Measurements from ENCODE around the gene HS6ST3. TPM values are rescaled to one million over a fixed set of nuclear protein-coding genes. Genes with fewer than 3 reads are reported as not detected.
A peak's percentile ranks its signal among the peaks of the same experiment; 100 is the strongest.

HS6ST3 gene
- total and polyA plus RNA-seq, 2 donors from 2014 or later: 0.47 to 1.2 TPM

- FAIRE-seq (no peak), DNase-seq (no peak)
- Histone ChIP-seq H3K4me3 (ENCODE audit: low read length in 3 of 3) (no peak overlapping the region), H3K27me3 (ENCODE audit: control insufficient read depth, insufficient read depth, low read length) (no peaks in the 10 kb centered on the region), H3K9ac (ENCODE audit: low read length in 3 of 3) (no peak overlapping the region), H3K4me1 (ENCODE audit: control insufficient read depth in 2 of 3, insufficient read depth in 2 of 3, low read depth in 1 of 3, low read length in 3 of 3) (no peaks in the 10 kb centered on the region), H3K9me3 (ENCODE audit: control insufficient read depth in 2 of 3, insufficient read depth in 1 of 3, low read length in 3 of 3) (no peaks in the 10 kb centered on the region), H3K36me3 (ENCODE audit: control insufficient read depth in 2 of 3, insufficient read depth in 3 of 3, low read length in 3 of 3) (no peaks in the 10 kb centered on the region), H3K27ac (ENCODE audit: low read depth in 2 of 2, low read length in 2 of 2) (no peak overlapping the region)
- intact Hi-C loops (cut with DNase I): no loop called here
- peak; percentile 27 for TF ChIP-seq CTCF (IDR thresholded peaks at IDR 0.05; ENCODE audit: borderline replicate concordance, extremely low read depth, insufficient read depth)
Measured at GRCh38 chr13:96229356-96229755, 139.4 kb downstream of the HS6ST3 start.

- Histone ChIP-seq H3K4me1 (ENCODE audit: control insufficient read depth in 2 of 3, insufficient read depth in 2 of 3, low read depth in 1 of 3, low read length in 3 of 3) (no peaks in the 10 kb centered on the region), H3K36me3 (ENCODE audit: control insufficient read depth in 2 of 3, insufficient read depth in 3 of 3, low read length in 3 of 3) (no peaks in the 10 kb centered on the region), H3K9ac (ENCODE audit: low read length in 3 of 3) (no peak overlapping the region), H3K27ac (ENCODE audit: low read depth in 2 of 2, low read length in 2 of 2) (no peak overlapping the region), H3K4me3 (ENCODE audit: low read length in 3 of 3) (no peak overlapping the region), H3K9me3 (ENCODE audit: control insufficient read depth in 2 of 3, insufficient read depth in 1 of 3, low read length in 3 of 3) (no peaks in the 10 kb centered on the region), H3K27me3 (ENCODE audit: control insufficient read depth, insufficient read depth, low read length) (no peaks in the 10 kb centered on the region)
- FAIRE-seq (no peak), DNase-seq (no peak)
- TF ChIP-seq CTCF (IDR thresholded peaks at IDR 0.05; ENCODE audit: borderline replicate concordance, extremely low read depth, insufficient read depth): no peak
- intact Hi-C loops (cut with DNase I): no loop called here
Measured at GRCh38 chr13:96238241-96238640, 148.3 kb downstream of the HS6ST3 start.

- Histone ChIP-seq H3K9ac (ENCODE audit: low read length in 3 of 3) (no peak overlapping the region), H3K4me3 (ENCODE audit: low read length in 3 of 3) (no peak overlapping the region), H3K27me3 (ENCODE audit: control insufficient read depth, insufficient read depth, low read length) (no peaks in the 10 kb centered on the region), H3K9me3 (ENCODE audit: control insufficient read depth in 2 of 3, insufficient read depth in 1 of 3, low read length in 3 of 3) (no peaks in the 10 kb centered on the region), H3K4me1 (ENCODE audit: control insufficient read depth in 2 of 3, insufficient read depth in 2 of 3, low read depth in 1 of 3, low read length in 3 of 3) (no peaks in the 10 kb centered on the region), H3K27ac (ENCODE audit: low read depth in 2 of 2, low read length in 2 of 2) (no peak overlapping the region), H3K36me3 (ENCODE audit: control insufficient read depth in 2 of 3, insufficient read depth in 3 of 3, low read length in 3 of 3) (no peaks in the 10 kb centered on the region)
- DNase-seq (no peak), FAIRE-seq (no peak)
- no peak for TF ChIP-seq CTCF (IDR thresholded peaks at IDR 0.05; ENCODE audit: borderline replicate concordance, extremely low read depth, insufficient read depth)
- intact Hi-C loops (cut with DNase I): no loop called here
Measured at GRCh38 chr13:96238861-96239260, 149.0 kb downstream of the HS6ST3 start.

- intact Hi-C loops (cut with DNase I): no loop called here
Measured at GRCh38 chr13:96243376-96243775, 153.5 kb downstream of the HS6ST3 start.

More at GRCh38 chr13:96243376-96243775, 153.5 kb downstream of the HS6ST3 start:
- no peaks in the 10 kb centered on the region for H3K9me3 ChIP-seq (ENCODE audit: control insufficient read depth in 2 of 3, insufficient read depth in 1 of 3, low read length in 3 of 3)
- no peak overlapping the region for H3K9ac ChIP-seq (ENCODE audit: low read length in 3 of 3)
- H3K36me3 ChIP-seq (ENCODE audit: control insufficient read depth in 2 of 3, insufficient read depth in 3 of 3, low read length in 3 of 3): no peaks in the 10 kb centered on the region
- DNase-seq (no peak), FAIRE-seq (no peak)
- H3K27ac ChIP-seq (ENCODE audit: low read depth in 2 of 2, low read length in 2 of 2): no peak overlapping the region
- TF ChIP-seq CTCF (IDR thresholded peaks at IDR 0.05; ENCODE audit: borderline replicate concordance, extremely low read depth, insufficient read depth): no peak
- no peak overlapping the region for H3K4me3 ChIP-seq (ENCODE audit: low read length in 3 of 3)
- no peaks in the 10 kb centered on the region for H3K27me3 ChIP-seq (ENCODE audit: control insufficient read depth, insufficient read depth, low read length)
- H3K4me1 ChIP-seq (ENCODE audit: control insufficient read depth in 2 of 3, insufficient read depth in 2 of 3, low read depth in 1 of 3, low read length in 3 of 3): no peaks in the 10 kb centered on the region
